Measurements from ENCODE around the gene RPS21.

GRCh38 chr20:62359043-62359490 is 27.8 kb upstream of the RPS21 start:
- no peak for TF ChIP-seq POLR2A (IDR thresholded peaks at IDR 0.05)
- TF ChIP-seq CTCF (IDR thresholded peaks at IDR 0.05) = no peak
- no peak for TF ChIP-seq POLR2AphosphoS5 (IDR thresholded peaks at IDR 0.05)
